Tibial nerve (tissue), 4 donors: ENCODE data around the gene ISCA2. TPM values are rescaled to one million over a fixed set of nuclear protein-coding genes. Genes with fewer than 3 reads are reported as not detected.

Experiments
- DNase-seq, 2 donors: peaks; one replicate each; pipeline ENCODE4 v3.0.0-alpha.2; 2019; ENCODE audit warnings: low spot score in 2 of 2
- H3K27ac ChIP-seq, 4 donors: fragments of 200-600 bp; sonication (generic) in 3 of 4; one replicate each; pipeline ENCODE4 v1.5.1; 2017 to 2019; ENCODE audit warnings: mild to moderate bottlenecking in 1 of 4
- H3K27me3 ChIP-seq, 2 donors: fragments of 200-600 bp; sonication (generic) in 1 of 2; one replicate each; pipeline versions ENCODE4 v1.5.1 to v1.6.0; 2017 to 2019
- H3K36me3 ChIP-seq, 3 donors: fragments of 200-600 bp; sonication (generic); one replicate each; pipeline ENCODE4 v1.5.1; 2018 to 2019
- H3K4me1 ChIP-seq, 4 donors: fragments of 200-600 bp; sonication (generic) in 3 of 4; one replicate each; pipeline ENCODE4 v1.5.1; 2017 to 2019
- H3K4me3 ChIP-seq, 4 donors: fragments of 200-600 bp; sonication (generic) in 3 of 4; one replicate each; pipeline ENCODE4 v1.5.1; 2017 to 2019; ENCODE audit warnings: mild to moderate bottlenecking in 1 of 4, moderate library complexity in 1 of 4
- H3K9me3 ChIP-seq, 4 donors: fragments of 200-600 bp; sonication (generic) in 3 of 4; one replicate each; pipeline ENCODE4 v1.5.1; 2017 to 2019
- CTCF ChIP-seq, 5 experiments: fragments of 200-600 bp in 3 of 5; fragments of 450-650 bp in 2 of 5; sonication (generic) in 3 of 5; IDR thresholded peaks; one replicate each; pipeline ENCODE4 v1.5.1; 2016 to 2019; ENCODE audit warnings: antibody characterized with exemption in 5 of 5, mild to moderate bottlenecking in 3 of 5, moderate library complexity in 2 of 5
- EP300 ChIP-seq, 2 donors: sonication (generic); formaldehyde crosslinking; IDR thresholded peaks; one replicate each; pipeline ENCODE4 v1.6.1; 2017; ENCODE audit warnings: antibody characterized with exemption in 2 of 2, mild to moderate bottlenecking in 1 of 2
- POLR2A ChIP-seq, 2 donors: fragments of 450-650 bp; IDR thresholded peaks; one replicate each; pipeline ENCODE4 v1.6.1; 2017; ENCODE audit warnings: antibody characterized with exemption in 2 of 2, mild to moderate bottlenecking in 2 of 2, moderate library complexity in 2 of 2
- WGBS, 2 donors: methylation state at CpG; one replicate each; pipeline ENCODE4 v1.1.5; 2018; 5-methylcytosine and 5-hydroxymethylcytosine counted together
- total RNA-seq, 4 donors: library from RNA; depleted of rRNA; stranded (reverse); fragments of >200 nt; gene quantifications; one replicate each; pipeline ENCODE4 v1.1.0, GENCODE V29; 2016

ISCA2 gene
- total RNA-seq, 4 donors from 2014 or later = 7.3 to 14.9 (median 12.4) TPM

DNA sequence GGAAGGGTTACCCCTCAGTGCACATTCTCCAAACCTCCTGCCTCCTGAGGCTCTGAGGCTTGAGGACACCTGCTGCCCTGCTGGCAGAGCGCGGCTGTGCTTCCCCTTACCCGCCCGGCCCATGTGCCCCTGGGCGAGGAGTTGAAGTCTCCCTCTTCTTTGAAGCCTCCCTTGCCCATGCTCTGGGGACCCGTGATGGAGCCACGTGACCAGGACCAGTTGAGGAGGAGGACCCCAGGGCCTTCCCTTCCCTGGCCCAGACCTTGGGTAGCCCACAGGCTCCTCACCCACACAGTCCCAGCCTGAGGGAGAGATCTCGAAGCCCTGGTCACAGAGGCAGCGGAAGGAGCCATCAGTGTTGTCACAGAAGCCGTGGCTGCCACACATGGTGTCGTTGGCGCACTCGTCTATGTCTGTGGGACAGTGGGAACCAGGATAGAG is 12.9 kb downstream of the ISCA2 start:
- TF ChIP-seq CTCF (IDR thresholded peaks at IDR 0.05) (no peak), EP300 (IDR thresholded peaks at IDR 0.05) (no peak), POLR2A (IDR thresholded peaks at IDR 0.05) (no peak)
- H3K4me1 ChIP-seq = peaks cover 0 to 39% (median 8%) of the 10 kb centered on the region in 4 donors
- peak overlapping the region in 1 of 4 donors; percentile 37 for H3K27ac ChIP-seq
- no peaks in the 10 kb centered on the region for H3K27me3 ChIP-seq
- no peaks in the 10 kb centered on the region for H3K9me3 ChIP-seq
- WGBS, 2 donors = 79 to 85% methylated on average over 11 to 13 of the region's 13 CpGs
- no peak overlapping the region for H3K4me3 ChIP-seq
- peaks cover 0 to 56% (median 0%) of the 10 kb centered on the region in 3 donors for H3K36me3 ChIP-seq
- no peak for DNase-seq

GRCh38 chr14:74507085-74507484 is 13.5 kb downstream of the ISCA2 start:
- no peak for TF ChIP-seq POLR2A (IDR thresholded peaks at IDR 0.05)
- TF ChIP-seq EP300 (IDR thresholded peaks at IDR 0.05) = no peak
- no peak for TF ChIP-seq CTCF (IDR thresholded peaks at IDR 0.05)
- Histone ChIP-seq H3K36me3 (peaks cover 0 to 56% (median 0%) of the 10 kb centered on the region in 3 donors), H3K27me3 (no peaks in the 10 kb centered on the region), H3K9me3 (no peaks in the 10 kb centered on the region), H3K4me1 (peaks cover 0 to 39% (median 9%) of the 10 kb centered on the region in 4 donors), H3K4me3 (no peak overlapping the region), H3K27ac (no peak overlapping the region)
- 66 to 68% methylated on average over 8 of the region's 8 CpGs for WGBS, 2 donors
- no peak for DNase-seq

DNA sequence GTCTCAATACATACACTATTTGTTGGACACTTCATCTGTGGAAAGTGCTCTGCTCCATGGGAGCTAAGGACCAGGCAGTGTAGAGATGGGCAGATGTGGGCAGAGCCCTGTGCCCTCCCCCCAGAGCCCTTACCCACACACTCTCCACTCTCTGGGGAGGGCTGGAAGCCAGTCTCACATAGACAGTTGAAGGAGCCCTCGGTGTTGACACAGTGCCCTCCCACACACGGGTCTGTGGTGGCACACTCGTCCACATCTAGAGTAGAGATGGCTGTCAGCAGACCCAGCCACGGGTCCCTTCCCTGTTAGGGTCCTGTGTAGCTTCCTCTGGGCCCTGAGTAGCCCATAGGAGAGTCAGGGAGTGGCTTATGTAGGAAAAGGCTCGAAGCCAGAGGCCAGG is 14.3 kb downstream of the ISCA2 start:
- WGBS, 2 donors = 42 to 58% methylated on average over 4 to 5 of the region's 5 CpGs
- peaks cover 0 to 39% (median 11%) of the 10 kb centered on the region in 4 donors for H3K4me1 ChIP-seq
- no peak overlapping the region for H3K4me3 ChIP-seq
- no peaks in the 10 kb centered on the region for H3K9me3 ChIP-seq
- TF ChIP-seq POLR2A (IDR thresholded peaks at IDR 0.05) (no peak), CTCF (IDR thresholded peaks at IDR 0.05) (no peak), EP300 (IDR thresholded peaks at IDR 0.05) (no peak)
- H3K36me3 ChIP-seq = peaks cover 0 to 52% (median 0%) of the 10 kb centered on the region in 3 donors
- peak overlapping the region in 2 of 4 donors; percentile 63 to 75 for H3K27ac ChIP-seq
- no peak for DNase-seq
- no peaks in the 10 kb centered on the region for H3K27me3 ChIP-seq

DNA sequence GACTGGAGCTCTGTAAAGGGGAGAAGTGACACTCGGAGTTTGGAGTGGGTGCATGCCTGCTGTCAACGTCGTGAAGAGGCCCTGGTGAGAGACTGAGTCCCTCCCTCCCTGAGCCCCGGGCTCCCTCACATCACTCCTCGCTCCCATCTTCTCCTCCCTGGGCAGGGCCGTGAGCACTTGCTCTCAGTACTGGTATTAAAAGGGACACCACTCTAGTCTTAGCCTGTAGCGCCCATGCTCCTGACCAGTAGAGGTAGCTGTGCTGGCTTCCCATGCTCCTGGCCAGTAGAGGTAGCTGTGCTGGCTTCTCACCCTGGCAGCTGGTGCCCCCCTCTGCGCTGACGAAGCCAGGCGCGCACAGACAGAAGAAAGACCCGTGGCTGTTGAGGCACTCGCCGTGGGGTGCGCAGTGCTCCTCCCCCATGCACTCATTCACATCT is 14.7 kb downstream of the ISCA2 start:
- Histone ChIP-seq H3K27ac (peak overlapping the region in 2 of 4 donors; percentile 63 to 75), H3K9me3 (no peaks in the 10 kb centered on the region), H3K27me3 (no peaks in the 10 kb centered on the region), H3K4me3 (no peak overlapping the region), H3K4me1 (peaks cover 0 to 42% (median 11%) of the 10 kb centered on the region in 4 donors), H3K36me3 (peaks cover 0 to 47% (median 0%) of the 10 kb centered on the region in 3 donors)
- WGBS, 2 donors = 69% methylated on average over 7 to 12 of the region's 15 CpGs
- TF ChIP-seq EP300 (IDR thresholded peaks at IDR 0.05) = no peak
- TF ChIP-seq CTCF (IDR thresholded peaks at IDR 0.05) = no peak
- TF ChIP-seq POLR2A (IDR thresholded peaks at IDR 0.05) = no peak
- DNase-seq = no peak

DNA sequence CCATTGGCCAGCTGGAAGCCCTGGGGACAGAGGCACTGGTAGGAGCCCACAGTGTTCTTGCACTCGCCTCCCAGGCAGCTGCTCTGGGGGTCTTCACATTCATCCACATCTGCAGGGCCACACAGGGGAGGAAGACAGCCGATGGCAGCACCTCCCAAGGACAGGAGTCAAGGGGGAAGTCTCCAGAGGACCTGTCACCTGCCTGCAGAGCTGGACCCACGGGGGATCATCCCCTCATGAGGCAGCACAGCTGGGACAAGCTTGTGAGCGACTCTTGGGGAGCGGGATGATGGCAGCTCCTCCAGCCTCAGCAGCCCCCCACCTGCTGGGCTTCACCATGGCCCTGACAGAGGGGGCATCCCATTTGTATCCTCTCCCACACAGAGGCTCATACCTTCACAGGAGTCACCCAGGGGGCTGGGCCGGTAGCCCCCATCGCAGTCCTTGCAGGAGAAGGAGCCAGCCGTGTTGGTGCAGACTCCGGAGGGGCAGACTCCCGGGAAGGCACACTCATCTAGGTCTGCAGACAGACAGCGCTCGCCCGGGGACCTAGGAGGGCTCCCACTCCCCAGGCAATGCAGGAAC is 15.4 kb downstream of the ISCA2 start:
- 83 to 85% methylated on average over 7 to 10 of the region's 13 CpGs for WGBS, 2 donors
- no peak overlapping the region for H3K4me3 ChIP-seq
- peaks cover 0 to 46% (median 11%) of the 10 kb centered on the region in 4 donors for H3K4me1 ChIP-seq
- H3K36me3 ChIP-seq = peaks cover 0 to 41% (median 0%) of the 10 kb centered on the region in 3 donors
- no peaks in the 10 kb centered on the region for H3K9me3 ChIP-seq
- no peak for TF ChIP-seq CTCF (IDR thresholded peaks at IDR 0.05)
- no peak for TF ChIP-seq POLR2A (IDR thresholded peaks at IDR 0.05)
- TF ChIP-seq EP300 (IDR thresholded peaks at IDR 0.05) = no peak
- H3K27me3 ChIP-seq = no peaks in the 10 kb centered on the region
- peak overlapping the region in 2 of 4 donors; percentile 75 to 76 for H3K27ac ChIP-seq
- no peak for DNase-seq
